ENCODE data around the gene PCSK2.

GRCh38 chr20:17491488-17491887 lies 264.6 kb downstream of the PCSK2 start:
- no peak for TF ChIP-seq POLR2A (IDR thresholded peaks at IDR 0.05; ENCODE audit: low read depth, low read length)
- TF ChIP-seq MAX (IDR thresholded peaks at IDR 0.05; ENCODE audit: insufficient read depth, insufficient read length), result no peak
- no peak for TF ChIP-seq CTCF (IDR thresholded peaks at IDR 0.05; ENCODE audit: extremely low read depth in 1 of 2, insufficient read depth in 1 of 2, low read depth in 1 of 2, low read length in 2 of 2)
- no peak for TF ChIP-seq EZH2 (IDR thresholded peaks at IDR 0.05; ENCODE audit: borderline replicate concordance, low read depth, low read length, severe bottlenecking)
- TF ChIP-seq GATA2 (IDR thresholded peaks at IDR 0.05; ENCODE audit: insufficient read depth, insufficient read length, low read depth, low read length), result no peak
- TF ChIP-seq MYC (IDR thresholded peaks at IDR 0.05; ENCODE audit: low read depth, low read length), result no peak
- no peak for TF ChIP-seq POLR2AphosphoS5 (IDR thresholded peaks at IDR 0.05; ENCODE audit: insufficient read depth, low read depth, low read length)
- no peak for TF ChIP-seq FOS (IDR thresholded peaks at IDR 0.05; ENCODE audit: borderline replicate concordance, insufficient read depth, low read length)

Measured in endothelial cell of umbilical vein (primary cell).